Erythroblast (primary cell): ENCODE data around the gene CCSER2.

Experiments
- GATA1 ChIP-seq: IDR thresholded peaks from 2 replicates; pipeline ENCODE4 v1.6.1; 2011; ENCODE audit warnings: low read depth, mild to moderate bottlenecking, control low read depth, low read length, moderate library complexity
- POLR2A ChIP-seq: IDR thresholded peaks from 2 replicates; pipeline ENCODE4 v1.6.1; 2011; ENCODE audit warnings: mild to moderate bottlenecking, low read length

- TF ChIP-seq POLR2A (no peak), GATA1 (no peak)
Observed at GRCh38 chr10:84340632-84341537, 12.5 kb downstream of the CCSER2 start.
